ENCODE results near the gene MARVELD1. TPM values are rescaled to one million over a fixed set of nuclear protein-coding genes. Genes with fewer than 3 reads are reported as not detected.

Gene MARVELD1
- total and polyA plus RNA-seq, 2 experiments from 2014 or later, result 7.3 to 23.7 TPM

GRCh38 chr10:97713826-97714400 is 383 bp downstream of the MARVELD1 start:
- peaks cover 17% of the 10 kb centered on the region for H3K79me2 ChIP-seq (replicated peaks; ENCODE audit: insufficient read depth)
- peaks cover 7% of the 10 kb centered on the region; the same call in 1 of the 2 replicates for H3K36me3 ChIP-seq (ENCODE audit: insufficient read depth)
- peaks cover 56% of the 10 kb centered on the region for H3K4me1 Mint-ChIP-seq
- TF ChIP-seq POLR2AphosphoS5 (IDR thresholded peaks at IDR 0.05; ENCODE audit: low read depth) (peak; percentile 57), CTCF (conservative IDR thresholded peaks at IDR 0.05; ENCODE audit: low read depth in 2 of 2) (peak in 1 of 2 experiments; percentile 31; a peak in 2 of 4 replicates), CREB1 (CRISPR knock-in tag; IDR thresholded peaks at IDR 0.05; ENCODE audit: low read depth) (0 out of 2 replicates have a peak, but pooled peaks have one; percentile 16), EZH2phosphoT487 (IDR thresholded peaks at IDR 0.05; ENCODE audit: unreplicated experiment) (no peak), STAT1 (IDR thresholded peaks at IDR 0.05; ENCODE audit: unreplicated experiment) (no peak), ETS1 (IDR thresholded peaks at IDR 0.05) (peak; percentile 7; the same call in 1 of the 2 replicates)
- ATAC-seq (peak; percentile 40), DNase-seq (ENCODE audit: low spot score) (peak; percentile 71)
- peak overlapping the region; percentile 89 for H3K4me2 ChIP-seq
- H3K4me3 Mint-ChIP-seq, result peak overlapping the region; percentile 100
- H3K27me3 ChIP-seq (ENCODE audit: insufficient read depth), result no peaks in the 10 kb centered on the region
- H3K27me3 Mint-ChIP-seq (ENCODE audit: insufficient read depth, low read depth, poor library complexity), result peaks cover 17% of the 10 kb centered on the region
- H2AFZ ChIP-seq, result no peak overlapping the region
- no peaks in the 10 kb centered on the region; the same call in 2 of the 3 replicates for H3K9me3 Mint-ChIP-seq
- H3F3A ChIP-seq (replicated peaks; ENCODE audit: low read depth), result peaks cover 23% of the 10 kb centered on the region
- peak overlapping the region; percentile 97; the same call in 1 of the 2 replicates for H3K27ac ChIP-seq (ENCODE audit: low read depth)
- no peaks in the 10 kb centered on the region for H3K9me2 ChIP-seq (ENCODE audit: insufficient read depth)
- H3K4me1 ChIP-seq (ENCODE audit: insufficient read depth), result peaks cover 45% of the 10 kb centered on the region
- H3K4me3 ChIP-seq, result peak overlapping the region; percentile 82
- peak overlapping the region; percentile 99 for H3K27ac Mint-ChIP-seq
- H4K20me1 ChIP-seq (replicated peaks; ENCODE audit: insufficient read depth), result no peaks in the 10 kb centered on the region
- H3K36me3 Mint-ChIP-seq (ENCODE audit: low read depth), result peaks cover 32% of the 10 kb centered on the region

GRCh38 chr10:97714401-97715258 is 1.1 kb downstream of the MARVELD1 start:
- Mint-ChIP-seq H3K36me3 (ENCODE audit: low read depth) (peaks cover 36% of the 10 kb centered on the region), H3K27me3 (ENCODE audit: insufficient read depth, low read depth, poor library complexity) (peaks cover 14% of the 10 kb centered on the region), H3K4me1 (peaks cover 56% of the 10 kb centered on the region), H3K4me3 (peak overlapping the region; percentile 100), H3K27ac (peak overlapping the region; percentile 92), H3K9me3 (no peaks in the 10 kb centered on the region; the same call in 2 of the 3 replicates)
- peak; percentile 90 for DNase-seq (ENCODE audit: low spot score)
- no peaks in the 10 kb centered on the region for H3K27me3 ChIP-seq (ENCODE audit: insufficient read depth)
- H3K9me2 ChIP-seq (ENCODE audit: insufficient read depth), result no peaks in the 10 kb centered on the region
- no peaks in the 10 kb centered on the region for H4K20me1 ChIP-seq (replicated peaks; ENCODE audit: insufficient read depth)
- H3K36me3 ChIP-seq (ENCODE audit: insufficient read depth), result peaks cover 7% of the 10 kb centered on the region; the same call in 1 of the 2 replicates
- no peak overlapping the region for H2AFZ ChIP-seq
- H3K4me3 ChIP-seq, result peak overlapping the region; percentile 82
- peaks cover 25% of the 10 kb centered on the region for H3F3A ChIP-seq (replicated peaks; ENCODE audit: low read depth)
- peaks cover 52% of the 10 kb centered on the region for H3K4me1 ChIP-seq (ENCODE audit: insufficient read depth)
- H3K79me2 ChIP-seq (replicated peaks; ENCODE audit: insufficient read depth), result peaks cover 17% of the 10 kb centered on the region
- peak; percentile 72 for ATAC-seq
- peak overlapping the region; percentile 97 for H3K27ac ChIP-seq (ENCODE audit: low read depth)
- peak overlapping the region; percentile 89 for H3K4me2 ChIP-seq
- TF ChIP-seq REST (IDR thresholded peaks at IDR 0.05; ENCODE audit: unreplicated experiment) (no peak), STAT1 (IDR thresholded peaks at IDR 0.05; ENCODE audit: unreplicated experiment) (no peak), CREB1 (CRISPR knock-in tag; IDR thresholded peaks at IDR 0.05; ENCODE audit: low read depth) (0 out of 2 replicates have a peak, but pooled peaks have one; percentile 9), ZNF331 (CRISPR knock-in tag; IDR thresholded peaks at IDR 0.05; ENCODE audit: low read depth) (no peak), CTCF (conservative IDR thresholded peaks at IDR 0.05; ENCODE audit: low read depth in 2 of 2) (no peak), JUNB (IDR thresholded peaks at IDR 0.05; ENCODE audit: unreplicated experiment) (no peak), POLR2AphosphoS5 (IDR thresholded peaks at IDR 0.05; ENCODE audit: low read depth) (peak; percentile 87), ETS1 (IDR thresholded peaks at IDR 0.05) (no peak; the same call in 1 of the 2 replicates), ZNF114 (CRISPR knock-in tag; IDR thresholded peaks at IDR 0.05) (no peak), EZH2phosphoT487 (IDR thresholded peaks at IDR 0.05; ENCODE audit: unreplicated experiment) (no peak)
